Measurements from ENCODE around the gene FBXL16.

DNA sequence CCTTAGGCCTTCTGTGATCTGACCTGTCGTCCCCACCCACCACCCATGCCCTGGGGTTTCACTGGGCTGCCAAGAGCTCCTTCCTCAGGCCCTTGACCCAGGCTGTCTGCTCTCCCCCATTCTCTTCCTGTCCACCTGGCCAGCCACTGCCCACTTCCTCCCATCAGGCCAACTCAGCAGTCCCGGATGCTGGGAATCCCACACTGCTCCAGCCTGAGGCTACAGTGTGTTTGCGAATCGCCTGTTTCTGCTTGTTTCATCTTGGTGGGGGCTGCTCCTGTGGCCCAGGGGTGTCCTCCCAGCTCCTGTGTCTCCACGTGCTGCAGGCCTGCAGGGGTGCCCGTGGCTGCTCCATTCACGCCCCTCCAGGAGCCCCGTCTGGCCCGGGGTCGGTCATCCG lies 8.5 kb upstream of the FBXL16 start:
- TF ChIP-seq EZH2 (IDR thresholded peaks at IDR 0.05; ENCODE audit: borderline replicate concordance, low read depth, low read length, poor library complexity, severe bottlenecking) (no peak), CTCF (conservative IDR thresholded peaks at IDR 0.05; ENCODE audit: low read depth, low read length) (no peak)

All from A673 (cell line).